ENCODE data around the gene ATAD3A.
A peak's percentile ranks its signal among the peaks of the same experiment; 100 is the strongest.

Gene ATAD3A

GRCh38 chr1:1551524-1552262, 39.7 kb downstream of the ATAD3A start (continued):
- TF ChIP-seq PRDM10 (tag by site-specific recombination; IDR thresholded peaks at IDR 0.05) (0 out of 2 replicates have a peak, but pooled peaks have one; percentile 17), BCL6B (tag by site-specific recombination; IDR thresholded peaks at IDR 0.05) (no peak), YY1 (tag by site-specific recombination; IDR thresholded peaks at IDR 0.05) (no peak)

- H3K4me3 ChIP-seq (ENCODE audit: low read depth, low read length), result no peak overlapping the region
- no peak overlapping the region for H3K27ac ChIP-seq (ENCODE audit: extremely low read depth, low read depth, low read length)
- H3K4me1 ChIP-seq (ENCODE audit: control insufficient read depth, insufficient read depth, low read length), result no peaks in the 10 kb centered on the region; the same call in 1 of the 2 replicates
- ChIA-PET POLR2A (interaction anchor here (0.7 kb wide), 1 partner anchor 533 kb away, joined by 9 read pairs; no protein-coding TSS in a partner anchor), CTCF (no interaction called here)
- no peak for TF ChIP-seq ZNF2 (tag by site-specific recombination; IDR thresholded peaks at IDR 0.05)
- TF ChIP-seq ZBTB48 (tag by site-specific recombination; IDR thresholded peaks at IDR 0.05), result peak; percentile 71; the same call in 1 of the 2 replicates
- no peak for TF ChIP-seq ZNF521 (tag by site-specific recombination; IDR thresholded peaks at IDR 0.05)
- TF ChIP-seq, protein P1, sequence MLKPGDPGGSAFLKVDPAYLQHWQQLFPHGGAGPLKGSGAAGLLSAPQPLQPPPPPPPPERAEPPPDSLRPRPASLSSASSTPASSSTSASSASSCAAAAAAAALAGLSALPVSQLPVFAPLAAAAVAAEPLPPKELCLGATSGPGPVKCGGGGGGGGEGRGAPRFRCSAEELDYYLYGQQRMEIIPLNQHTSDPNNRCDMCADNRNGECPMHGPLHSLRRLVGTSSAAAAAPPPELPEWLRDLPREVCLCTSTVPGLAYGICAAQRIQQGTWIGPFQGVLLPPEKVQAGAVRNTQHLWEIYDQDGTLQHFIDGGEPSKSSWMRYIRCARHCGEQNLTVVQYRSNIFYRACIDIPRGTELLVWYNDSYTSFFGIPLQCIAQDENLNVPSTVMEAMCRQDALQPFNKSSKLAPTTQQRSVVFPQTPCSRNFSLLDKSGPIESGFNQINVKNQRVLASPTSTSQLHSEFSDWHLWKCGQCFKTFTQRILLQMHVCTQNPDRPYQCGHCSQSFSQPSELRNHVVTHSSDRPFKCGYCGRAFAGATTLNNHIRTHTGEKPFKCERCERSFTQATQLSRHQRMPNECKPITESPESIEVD (tag by site-specific recombination; IDR thresholded peaks at IDR 0.05), result no peak
- no peak for TF ChIP-seq ZNF311 (tag by site-specific recombination; IDR thresholded peaks at IDR 0.05; ENCODE audit: borderline replicate concordance)
- H3K9me3 ChIP-seq (ENCODE audit: control insufficient read depth, insufficient read depth, low read depth, low read length), result no peaks in the 10 kb centered on the region
- H3K36me3 ChIP-seq (ENCODE audit: control insufficient read depth in 2 of 2, insufficient read depth in 1 of 2, low read length in 2 of 2), result peaks cover 4 to 49% of the 10 kb centered on the region in 2 experiments; a peak in 2 of 3 replicates
Observed at GRCh38 chr1:1552263-1552639, 40.3 kb downstream of the ATAD3A start.

GRCh38 chr1:1553821-1554494, 42.0 kb downstream of the ATAD3A start:
- ChIA-PET CTCF (interaction anchor here (0.6 to 0.9 kb wide), 3 partner anchors 8 to 434 kb away, joined by 3 to 4 read pairs (median 3); no protein-coding TSS in a partner anchor), POLR2A (no interaction called here)
- Histone ChIP-seq H3K9me3 (ENCODE audit: control insufficient read depth, insufficient read depth, low read depth, low read length) (no peaks in the 10 kb centered on the region), H3K4me3 (ENCODE audit: low read depth, low read length) (no peak overlapping the region), H3K27ac (ENCODE audit: extremely low read depth, low read depth, low read length) (no peak overlapping the region), H3K36me3 (ENCODE audit: control insufficient read depth in 2 of 2, insufficient read depth in 1 of 2, low read length in 2 of 2) (peaks cover 0 to 35% of the 10 kb centered on the region in 2 experiments; a peak in 2 of 3 replicates), H3K4me1 (ENCODE audit: control insufficient read depth, insufficient read depth, low read length) (no peaks in the 10 kb centered on the region; the same call in 1 of the 2 replicates)
- TF ChIP-seq, protein P2, sequence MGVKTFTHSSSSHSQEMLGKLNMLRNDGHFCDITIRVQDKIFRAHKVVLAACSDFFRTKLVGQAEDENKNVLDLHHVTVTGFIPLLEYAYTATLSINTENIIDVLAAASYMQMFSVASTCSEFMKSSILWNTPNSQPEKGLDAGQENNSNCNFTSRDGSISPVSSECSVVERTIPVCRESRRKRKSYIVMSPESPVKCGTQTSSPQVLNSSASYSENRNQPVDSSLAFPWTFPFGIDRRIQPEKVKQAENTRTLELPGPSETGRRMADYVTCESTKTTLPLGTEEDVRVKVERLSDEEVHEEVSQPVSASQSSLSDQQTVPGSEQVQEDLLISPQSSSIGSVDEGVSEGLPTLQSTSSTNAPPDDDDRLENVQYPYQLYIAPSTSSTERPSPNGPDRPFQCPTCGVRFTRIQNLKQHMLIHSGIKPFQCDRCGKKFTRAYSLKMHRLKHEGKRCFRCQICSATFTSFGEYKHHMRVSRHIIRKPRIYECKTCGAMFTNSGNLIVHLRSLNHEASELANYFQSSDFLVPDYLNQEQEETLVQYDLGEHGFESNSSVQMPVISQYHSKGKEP (tag by site-specific recombination; IDR thresholded peaks at IDR 0.05), result no peak
- TF ChIP-seq ZNF416 (tag by site-specific recombination; IDR thresholded peaks at IDR 0.05) (no peak), ZFP3 (tag by site-specific recombination; IDR thresholded peaks at IDR 0.05; ENCODE audit: low read depth) (no peak), ZIC2 (tag by site-specific recombination; IDR thresholded peaks at IDR 0.05) (no peak), TRIM28 (IDR thresholded peaks at IDR 0.05; ENCODE audit: borderline replicate concordance, low read length) (no peak), SP2 (tag by site-specific recombination; IDR thresholded peaks at IDR 0.05) (no peak), ZNF10 (tag by site-specific recombination; IDR thresholded peaks at IDR 0.05) (no peak), ZEB2 (tag by site-specific recombination; IDR thresholded peaks at IDR 0.05) (no peak), ZNF394 (tag by site-specific recombination; IDR thresholded peaks at IDR 0.05; ENCODE audit: borderline replicate concordance) (no peak), ZNF555 (tag by site-specific recombination; conservative IDR thresholded peaks at IDR 0.05) (no peak)
